Osteocyte (in vitro differentiated cells): ENCODE measurements around the gene NINL. TPM values are rescaled to one million over a fixed set of nuclear protein-coding genes. Genes with fewer than 3 reads are reported as not detected.

Source experiments
- DNase-seq: peaks from one replicate; pipeline ENCODE4 v3.0.0; 2021; ENCODE audit warnings: mixed read lengths; ENCODE audit not compliant: unreplicated experiment; ENCODE audit errors: extremely low spot score
- H3K27ac Mint-ChIP-seq: one replicate; pipeline ENCODE4 v1.8.0; 2021; ENCODE audit warnings: mild to moderate bottlenecking, mixed read lengths; ENCODE audit not compliant: unreplicated experiment
- H3K27me3 Mint-ChIP-seq: one replicate; pipeline ENCODE4 v1.8.0; 2021; ENCODE audit warnings: mixed read lengths; ENCODE audit not compliant: unreplicated experiment
- H3K36me3 Mint-ChIP-seq: one replicate; pipeline ENCODE4 v1.8.0; 2021; ENCODE audit warnings: mixed read lengths; ENCODE audit not compliant: unreplicated experiment
- H3K4me1 Mint-ChIP-seq: one replicate; pipeline ENCODE4 v1.8.0; 2021; ENCODE audit warnings: mixed read lengths; ENCODE audit not compliant: unreplicated experiment
- H3K4me3 Mint-ChIP-seq: one replicate; pipeline ENCODE4 v1.8.0; 2021; ENCODE audit warnings: mild to moderate bottlenecking, moderate library complexity, mixed read lengths; ENCODE audit not compliant: unreplicated experiment
- H3K9me3 Mint-ChIP-seq: one replicate; pipeline ENCODE4 v1.8.0; 2021; ENCODE audit warnings: mixed read lengths; ENCODE audit not compliant: unreplicated experiment
- total RNA-seq: library from RNA; stranded (reverse); gene quantifications from 2 replicates; pipeline ENCODE4 v1.2.1, GENCODE V29; 2021
- TF ChIP-seq, protein P1 (sequence below): fragments of 200-600 bp; sonication (generic); IDR thresholded peaks from 2 replicates; pipeline ENCODE4 v1.5.0; 2021; ENCODE audit warnings: antibody characterized with exemption, mild to moderate bottlenecking, moderate library complexity

The NINL gene
- total RNA-seq, 1 donor from 2014 or later = 20.8 TPM

- peaks cover 17% of the 10 kb centered on the region for H3K9me3 Mint-ChIP-seq
- no peaks in the 10 kb centered on the region for H3K27me3 Mint-ChIP-seq
- peaks cover under 1% of the 10 kb centered on the region for H3K4me1 Mint-ChIP-seq
- no peak for DNase-seq
- no peak overlapping the region for H3K4me3 Mint-ChIP-seq
- H3K27ac Mint-ChIP-seq = no peak overlapping the region
- H3K36me3 Mint-ChIP-seq = peaks cover 66% of the 10 kb centered on the region
- TF ChIP-seq, protein P1, sequence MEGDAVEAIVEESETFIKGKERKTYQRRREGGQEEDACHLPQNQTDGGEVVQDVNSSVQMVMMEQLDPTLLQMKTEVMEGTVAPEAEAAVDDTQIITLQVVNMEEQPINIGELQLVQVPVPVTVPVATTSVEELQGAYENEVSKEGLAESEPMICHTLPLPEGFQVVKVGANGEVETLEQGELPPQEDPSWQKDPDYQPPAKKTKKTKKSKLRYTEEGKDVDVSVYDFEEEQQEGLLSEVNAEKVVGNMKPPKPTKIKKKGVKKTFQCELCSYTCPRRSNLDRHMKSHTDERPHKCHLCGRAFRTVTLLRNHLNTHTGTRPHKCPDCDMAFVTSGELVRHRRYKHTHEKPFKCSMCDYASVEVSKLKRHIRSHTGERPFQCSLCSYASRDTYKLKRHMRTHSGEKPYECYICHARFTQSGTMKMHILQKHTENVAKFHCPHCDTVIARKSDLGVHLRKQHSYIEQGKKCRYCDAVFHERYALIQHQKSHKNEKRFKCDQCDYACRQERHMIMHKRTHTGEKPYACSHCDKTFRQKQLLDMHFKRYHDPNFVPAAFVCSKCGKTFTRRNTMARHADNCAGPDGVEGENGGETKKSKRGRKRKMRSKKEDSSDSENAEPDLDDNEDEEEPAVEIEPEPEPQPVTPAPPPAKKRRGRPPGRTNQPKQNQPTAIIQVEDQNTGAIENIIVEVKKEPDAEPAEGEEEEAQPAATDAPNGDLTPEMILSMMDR = no peak
Observed at GRCh38 chr20:25514195-25514594, 71.1 kb downstream of the NINL start.

- Mint-ChIP-seq H3K27me3 (no peaks in the 10 kb centered on the region), H3K4me1 (peaks cover 16% of the 10 kb centered on the region), H3K36me3 (peaks cover 71% of the 10 kb centered on the region), H3K4me3 (no peak overlapping the region), H3K27ac (no peak overlapping the region), H3K9me3 (peaks cover 17% of the 10 kb centered on the region)
- DNase-seq = no peak
- TF ChIP-seq, protein P1 = no peak
Observed at GRCh38 chr20:25512709-25513108, 72.6 kb downstream of the NINL start.

- TF ChIP-seq, protein P1 = no peak
- Mint-ChIP-seq H3K27me3 (no peaks in the 10 kb centered on the region), H3K27ac (no peak overlapping the region), H3K4me3 (no peak overlapping the region), H3K9me3 (peaks cover 17% of the 10 kb centered on the region), H3K4me1 (peaks cover 25% of the 10 kb centered on the region), H3K36me3 (peaks cover 69% of the 10 kb centered on the region)
- DNase-seq = no peak
Observed at GRCh38 chr20:25511183-25511582, 74.1 kb downstream of the NINL start.

DNA sequence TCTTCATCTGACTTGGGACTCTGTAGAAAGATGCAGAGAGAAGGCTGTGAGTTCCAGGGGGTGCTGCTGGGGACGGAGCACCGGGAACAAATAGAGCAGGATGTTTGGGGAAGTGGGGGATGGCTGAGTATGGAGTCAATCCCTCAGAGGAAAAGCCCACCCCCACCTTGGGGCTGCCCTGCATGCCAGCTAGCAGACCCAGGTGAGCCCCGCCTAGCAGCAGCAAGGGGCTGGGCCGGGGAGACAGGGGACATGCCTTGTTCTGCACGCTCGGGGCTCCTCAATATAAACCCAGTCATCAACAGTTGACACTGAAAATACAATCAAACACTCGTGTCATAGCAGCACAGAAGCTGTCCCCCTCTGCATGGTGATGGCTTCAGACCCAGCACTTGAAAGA lies 74.6 kb downstream of the NINL start:
- H3K36me3 Mint-ChIP-seq = peaks cover 66% of the 10 kb centered on the region
- no peaks in the 10 kb centered on the region for H3K27me3 Mint-ChIP-seq
- no peak overlapping the region for H3K4me3 Mint-ChIP-seq
- no peak for DNase-seq
- no peak overlapping the region for H3K27ac Mint-ChIP-seq
- peaks cover 17% of the 10 kb centered on the region for H3K9me3 Mint-ChIP-seq
- TF ChIP-seq, protein P1 = no peak
- H3K4me1 Mint-ChIP-seq = peaks cover 25% of the 10 kb centered on the region

DNA sequence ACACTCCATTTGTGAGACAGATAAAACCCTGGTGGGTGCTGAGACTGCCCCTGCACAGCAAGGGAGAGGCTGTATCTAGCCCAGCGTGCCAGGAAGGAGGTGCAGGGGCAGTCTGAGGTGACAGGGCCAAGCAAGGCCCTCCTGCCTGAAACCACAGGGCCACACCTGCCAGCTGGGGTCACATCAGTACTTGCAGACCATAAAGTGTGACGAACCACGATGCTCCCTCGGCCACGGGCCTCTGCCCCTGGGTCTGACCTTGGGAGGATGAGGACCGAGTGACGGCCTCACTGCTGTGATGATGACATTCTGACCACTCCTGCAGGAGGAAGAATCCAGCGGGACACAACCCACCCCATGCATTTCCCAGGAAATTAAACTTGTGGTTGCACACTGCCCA lies 75.1 kb downstream of the NINL start:
- peaks cover 27% of the 10 kb centered on the region for H3K4me1 Mint-ChIP-seq
- H3K9me3 Mint-ChIP-seq = peaks cover 14% of the 10 kb centered on the region
- peaks cover 65% of the 10 kb centered on the region for H3K36me3 Mint-ChIP-seq
- TF ChIP-seq, protein P1 = no peak
- DNase-seq = no peak
- H3K27ac Mint-ChIP-seq = no peak overlapping the region
- H3K4me3 Mint-ChIP-seq = no peak overlapping the region
- H3K27me3 Mint-ChIP-seq = no peaks in the 10 kb centered on the region
